ENCODE data around the gene TMEM8B. TPM values are rescaled to one million over a fixed set of nuclear protein-coding genes. Genes with fewer than 3 reads are reported as not detected.

Gene TMEM8B
- total and polyA plus RNA-seq, 9 of the 15 experiments (the other 6 are each of a cell fraction or from before 2014, with no cell fraction given) = 0.01 to 2.2 (median 1.1) TPM

DNA sequence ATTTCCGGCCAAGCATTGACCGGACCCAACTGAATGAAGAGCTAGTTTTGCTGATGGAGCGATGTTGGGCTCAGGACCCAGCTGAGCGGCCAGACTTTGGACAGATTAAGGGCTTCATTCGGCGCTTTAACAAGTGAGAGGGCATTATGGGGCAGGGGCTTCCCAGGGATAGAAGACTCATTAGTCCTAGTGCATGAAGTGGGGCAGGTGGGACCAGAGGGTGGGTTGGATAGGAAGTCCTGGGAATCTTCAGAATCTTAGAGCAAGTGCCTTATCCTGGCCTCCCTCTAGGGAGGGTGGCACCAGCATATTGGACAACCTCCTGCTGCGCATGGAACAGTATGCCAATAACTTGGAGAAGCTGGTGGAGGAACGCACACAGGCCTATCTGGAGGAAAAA lies 22.9 kb upstream of the TMEM8B start:
- no TSS peak for BruUV-seq (replicated peaks)
- WGBS (ENCODE audit: insufficient coverage, low coverage, missing lambda C conversion rate) = 97% methylated on average over 8 of the region's 8 CpGs
- Histone ChIP-seq H3K9me1 (ENCODE audit: control insufficient read depth, insufficient read depth, low read length) (no peaks in the 10 kb centered on the region), H3K4me3 (no peak overlapping the region), H2AFZ (ENCODE audit: low read depth, low read length) (no peak overlapping the region), H3K4me2 (ENCODE audit: insufficient read depth, low read length) (no peak overlapping the region), H3K9ac (ENCODE audit: insufficient read depth in 1 of 2, low read depth in 2 of 2, low read length in 2 of 2) (no peak overlapping the region), H3K27ac (ENCODE audit: extremely low read depth, low read depth, low read length) (no peak overlapping the region), H3K79me2 (ENCODE audit: control insufficient read depth, insufficient read depth, low read length) (no peaks in the 10 kb centered on the region; the same call in 2 of the 3 replicates), H3K36me3 (ENCODE audit: control insufficient read depth, insufficient read depth, low read length) (peaks cover 55% of the 10 kb centered on the region; the same call in 1 of the 3 replicates), H4K20me1 (replicated peaks; ENCODE audit: control insufficient read depth, insufficient read depth, low read length) (no peaks in the 10 kb centered on the region), H3K9me3 (replicated peaks; ENCODE audit: control insufficient read depth, insufficient read depth, low read depth, low read length) (no peaks in the 10 kb centered on the region), H3K27me3 (ENCODE audit: control insufficient read depth in 2 of 2, insufficient read depth in 2 of 2, low read length in 2 of 2) (no peaks in the 10 kb centered on the region), H3K4me1 (replicated peaks in 1 of 2; ENCODE audit: control insufficient read depth in 2 of 2, insufficient read depth in 2 of 2, low read length in 2 of 2) (peaks cover 5 to 10% of the 10 kb centered on the region in 2 experiments; a peak in 4 of 5 replicates)
- DNase-seq (ENCODE audit: extremely low read depth in 1 of 4, low spot score in 3 of 4) (no peak), ATAC-seq (no peak), FAIRE-seq (no peak)
- ChIA-PET POLR2A (no interaction called here), CTCF (ENCODE audit: low intra/inter-chr PET ratio) (no interaction called here)
- in situ Hi-C loops (cut with MboI) = no loop called here
- intact Hi-C loops (cut with micrococcal nuclease) = no loop called here
- TF ChIP-seq, protein P1, sequence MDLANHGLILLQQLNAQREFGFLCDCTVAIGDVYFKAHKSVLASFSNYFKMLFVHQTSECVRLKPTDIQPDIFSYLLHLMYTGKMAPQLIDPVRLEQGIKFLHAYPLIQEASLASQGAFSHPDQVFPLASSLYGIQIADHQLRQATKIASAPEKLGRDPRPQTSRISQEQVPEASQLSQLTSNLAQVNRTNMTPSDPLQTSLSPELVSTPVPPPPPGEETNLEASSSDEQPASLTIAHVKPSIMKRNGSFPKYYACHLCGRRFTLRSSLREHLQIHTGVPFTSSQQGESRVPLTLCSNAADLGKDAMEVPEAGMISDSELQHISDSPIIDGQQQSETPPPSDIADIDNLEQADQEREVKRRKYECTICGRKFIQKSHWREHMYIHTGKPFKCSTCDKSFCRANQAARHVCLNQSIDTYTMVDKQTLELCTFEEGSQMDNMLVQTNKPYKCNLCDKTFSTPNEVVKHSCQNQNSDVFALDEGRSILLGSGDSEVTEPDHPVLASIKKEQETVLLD (IDR thresholded peaks at IDR 0.05) = no peak
- TF ChIP-seq, protein P2, sequence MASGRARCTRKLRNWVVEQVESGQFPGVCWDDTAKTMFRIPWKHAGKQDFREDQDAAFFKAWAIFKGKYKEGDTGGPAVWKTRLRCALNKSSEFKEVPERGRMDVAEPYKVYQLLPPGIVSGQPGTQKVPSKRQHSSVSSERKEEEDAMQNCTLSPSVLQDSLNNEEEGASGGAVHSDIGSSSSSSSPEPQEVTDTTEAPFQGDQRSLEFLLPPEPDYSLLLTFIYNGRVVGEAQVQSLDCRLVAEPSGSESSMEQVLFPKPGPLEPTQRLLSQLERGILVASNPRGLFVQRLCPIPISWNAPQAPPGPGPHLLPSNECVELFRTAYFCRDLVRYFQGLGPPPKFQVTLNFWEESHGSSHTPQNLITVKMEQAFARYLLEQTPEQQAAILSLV (tag; IDR thresholded peaks at IDR 0.05) = no peak
- TF ChIP-seq, protein P3, sequence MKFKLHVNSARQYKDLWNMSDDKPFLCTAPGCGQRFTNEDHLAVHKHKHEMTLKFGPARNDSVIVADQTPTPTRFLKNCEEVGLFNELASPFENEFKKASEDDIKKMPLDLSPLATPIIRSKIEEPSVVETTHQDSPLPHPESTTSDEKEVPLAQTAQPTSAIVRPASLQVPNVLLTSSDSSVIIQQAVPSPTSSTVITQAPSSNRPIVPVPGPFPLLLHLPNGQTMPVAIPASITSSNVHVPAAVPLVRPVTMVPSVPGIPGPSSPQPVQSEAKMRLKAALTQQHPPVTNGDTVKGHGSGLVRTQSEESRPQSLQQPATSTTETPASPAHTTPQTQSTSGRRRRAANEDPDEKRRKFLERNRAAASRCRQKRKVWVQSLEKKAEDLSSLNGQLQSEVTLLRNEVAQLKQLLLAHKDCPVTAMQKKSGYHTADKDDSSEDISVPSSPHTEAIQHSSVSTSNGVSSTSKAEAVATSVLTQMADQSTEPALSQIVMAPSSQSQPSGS (CRISPR knock-in tag; IDR thresholded peaks at IDR 0.05) = no peak
- TF ChIP-seq EGR1 (conservative IDR thresholded peaks at IDR 0.05) (no peak), MYC (IDR thresholded peaks at IDR 0.05; ENCODE audit: low read depth, low read length) (no peak), MYC (CRISPR knock-in tag; IDR thresholded peaks at IDR 0.05; ENCODE audit: borderline replicate concordance, low read depth) (no peak), LARP7 (IDR thresholded peaks at IDR 0.05) (no peak), KDM2B (CRISPR knock-in tag; IDR thresholded peaks at IDR 0.05) (no peak), HEY1 (CRISPR knock-in tag; IDR thresholded peaks at IDR 0.05; ENCODE audit: borderline replicate concordance) (no peak), FOXP1 (CRISPR knock-in tag; IDR thresholded peaks at IDR 0.05) (no peak), TAL1 (IDR thresholded peaks at IDR 0.05) (no peak)
- TF ChIP-seq, protein P4, sequence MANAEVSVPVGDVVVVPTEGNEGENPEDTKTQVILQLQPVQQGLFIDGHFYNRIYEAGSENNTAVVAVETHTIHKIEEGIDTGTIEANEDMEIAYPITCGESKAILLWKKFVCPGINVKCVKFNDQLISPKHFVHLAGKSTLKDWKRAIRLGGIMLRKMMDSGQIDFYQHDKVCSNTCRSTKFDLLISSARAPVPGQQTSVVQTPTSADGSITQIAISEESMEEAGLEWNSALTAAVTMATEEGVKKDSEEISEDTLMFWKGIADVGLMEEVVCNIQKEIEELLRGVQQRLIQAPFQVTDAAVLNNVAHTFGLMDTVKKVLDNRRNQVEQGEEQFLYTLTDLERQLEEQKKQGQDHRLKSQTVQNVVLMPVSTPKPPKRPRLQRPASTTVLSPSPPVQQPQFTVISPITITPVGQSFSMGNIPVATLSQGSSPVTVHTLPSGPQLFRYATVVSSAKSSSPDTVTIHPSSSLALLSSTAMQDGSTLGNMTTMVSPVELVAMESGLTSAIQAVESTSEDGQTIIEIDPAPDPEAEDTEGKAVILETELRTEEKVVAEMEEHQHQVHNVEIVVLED (CRISPR knock-in tag; IDR thresholded peaks at IDR 0.05) = no peak
- TF ChIP-seq, protein P5, sequence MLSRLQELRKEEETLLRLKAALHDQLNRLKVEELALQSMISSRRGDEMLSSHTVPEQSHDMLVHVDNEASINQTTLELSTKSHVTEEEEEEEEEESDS (CRISPR knock-in tag; IDR thresholded peaks at IDR 0.05) = no peak
- TF ChIP-seq, protein P6, sequence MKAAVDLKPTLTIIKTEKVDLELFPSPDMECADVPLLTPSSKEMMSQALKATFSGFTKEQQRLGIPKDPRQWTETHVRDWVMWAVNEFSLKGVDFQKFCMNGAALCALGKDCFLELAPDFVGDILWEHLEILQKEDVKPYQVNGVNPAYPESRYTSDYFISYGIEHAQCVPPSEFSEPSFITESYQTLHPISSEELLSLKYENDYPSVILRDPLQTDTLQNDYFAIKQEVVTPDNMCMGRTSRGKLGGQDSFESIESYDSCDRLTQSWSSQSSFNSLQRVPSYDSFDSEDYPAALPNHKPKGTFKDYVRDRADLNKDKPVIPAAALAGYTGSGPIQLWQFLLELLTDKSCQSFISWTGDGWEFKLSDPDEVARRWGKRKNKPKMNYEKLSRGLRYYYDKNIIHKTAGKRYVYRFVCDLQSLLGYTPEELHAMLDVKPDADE (conservative IDR thresholded peaks at IDR 0.05; ENCODE audit: control insufficient read depth, low read depth, low read length) = no peak
- TF ChIP-seq, protein P7, sequence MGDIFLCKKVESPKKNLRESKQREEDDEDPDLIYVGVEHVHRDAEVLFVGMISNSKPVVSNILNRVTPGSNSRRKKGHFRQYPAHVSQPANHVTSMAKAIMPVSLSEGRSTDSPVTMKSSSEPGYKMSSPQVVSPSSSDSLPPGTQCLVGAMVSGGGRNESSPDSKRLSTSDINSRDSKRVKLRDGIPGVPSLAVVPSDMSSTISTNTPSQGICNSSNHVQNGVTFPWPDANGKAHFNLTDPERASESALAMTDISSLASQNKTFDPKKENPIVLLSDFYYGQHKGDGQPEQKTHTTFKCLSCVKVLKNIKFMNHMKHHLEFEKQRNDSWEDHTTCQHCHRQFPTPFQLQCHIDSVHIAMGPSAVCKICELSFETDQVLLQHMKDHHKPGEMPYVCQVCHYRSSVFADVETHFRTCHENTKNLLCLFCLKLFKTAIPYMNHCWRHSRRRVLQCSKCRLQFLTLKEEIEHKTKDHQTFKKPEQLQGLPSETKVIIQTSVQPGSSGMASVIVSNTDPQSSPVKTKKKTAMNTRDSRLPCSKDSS (IDR thresholded peaks at IDR 0.05; ENCODE audit: low read depth, partially characterized antibody) = no peak
